ENCODE measurements around the gene GPR157. TPM values are rescaled to one million over a fixed set of nuclear protein-coding genes. Genes with fewer than 3 reads are reported as not detected.

GPR157 gene, protein sequence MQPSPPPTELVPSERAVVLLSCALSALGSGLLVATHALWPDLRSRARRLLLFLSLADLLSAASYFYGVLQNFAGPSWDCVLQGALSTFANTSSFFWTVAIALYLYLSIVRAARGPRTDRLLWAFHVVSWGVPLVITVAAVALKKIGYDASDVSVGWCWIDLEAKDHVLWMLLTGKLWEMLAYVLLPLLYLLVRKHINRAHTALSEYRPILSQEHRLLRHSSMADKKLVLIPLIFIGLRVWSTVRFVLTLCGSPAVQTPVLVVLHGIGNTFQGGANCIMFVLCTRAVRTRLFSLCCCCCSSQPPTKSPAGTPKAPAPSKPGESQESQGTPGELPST
- total RNA-seq = 44.0 and 69.6 TPM in 2 replicates

DNA sequence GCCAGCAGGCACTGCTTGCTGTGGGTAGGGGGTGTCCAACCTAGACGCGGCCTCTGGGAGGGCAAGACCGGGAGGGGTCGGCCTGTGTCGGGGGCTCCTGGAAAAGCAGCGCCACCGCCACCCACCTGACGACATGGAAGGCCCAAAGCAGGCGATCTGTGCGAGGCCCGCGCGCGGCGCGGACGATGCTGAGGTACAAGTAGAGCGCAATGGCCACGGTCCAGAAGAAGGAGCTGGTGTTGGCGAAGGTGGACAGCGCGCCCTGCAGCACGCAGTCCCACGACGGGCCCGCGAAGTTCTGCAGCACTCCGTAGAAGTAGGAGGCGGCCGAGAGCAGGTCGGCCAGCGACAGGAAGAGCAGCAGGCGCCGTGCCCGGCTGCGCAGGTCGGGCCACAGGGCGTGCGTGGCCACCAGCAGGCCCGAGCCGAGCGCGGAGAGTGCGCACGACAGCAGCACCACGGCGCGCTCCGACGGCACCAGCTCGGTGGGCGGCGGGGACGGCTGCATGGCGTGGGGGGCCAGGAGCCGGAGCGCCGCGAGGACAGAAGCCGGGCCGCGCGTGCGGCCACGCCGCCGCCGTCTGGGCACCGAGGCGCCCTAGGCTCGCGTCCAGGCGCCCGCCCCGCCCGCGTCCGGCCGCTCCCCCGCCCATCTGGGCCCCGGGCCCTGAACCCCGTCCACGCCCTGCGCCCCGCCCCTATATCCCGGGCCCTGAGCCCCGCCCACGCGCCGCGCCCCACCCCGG, at the start of gene GPR157:
Gene GPR157, minus strand, starts transcription at position 583 of the 746 bp plus-strand sequence. Its CDS starts 75 bp downstream, at position 508.
- TF ChIP-seq, protein P1, sequence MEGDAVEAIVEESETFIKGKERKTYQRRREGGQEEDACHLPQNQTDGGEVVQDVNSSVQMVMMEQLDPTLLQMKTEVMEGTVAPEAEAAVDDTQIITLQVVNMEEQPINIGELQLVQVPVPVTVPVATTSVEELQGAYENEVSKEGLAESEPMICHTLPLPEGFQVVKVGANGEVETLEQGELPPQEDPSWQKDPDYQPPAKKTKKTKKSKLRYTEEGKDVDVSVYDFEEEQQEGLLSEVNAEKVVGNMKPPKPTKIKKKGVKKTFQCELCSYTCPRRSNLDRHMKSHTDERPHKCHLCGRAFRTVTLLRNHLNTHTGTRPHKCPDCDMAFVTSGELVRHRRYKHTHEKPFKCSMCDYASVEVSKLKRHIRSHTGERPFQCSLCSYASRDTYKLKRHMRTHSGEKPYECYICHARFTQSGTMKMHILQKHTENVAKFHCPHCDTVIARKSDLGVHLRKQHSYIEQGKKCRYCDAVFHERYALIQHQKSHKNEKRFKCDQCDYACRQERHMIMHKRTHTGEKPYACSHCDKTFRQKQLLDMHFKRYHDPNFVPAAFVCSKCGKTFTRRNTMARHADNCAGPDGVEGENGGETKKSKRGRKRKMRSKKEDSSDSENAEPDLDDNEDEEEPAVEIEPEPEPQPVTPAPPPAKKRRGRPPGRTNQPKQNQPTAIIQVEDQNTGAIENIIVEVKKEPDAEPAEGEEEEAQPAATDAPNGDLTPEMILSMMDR (IDR thresholded peaks at IDR 0.05; ENCODE audit: insufficient read depth, low read length, severe bottlenecking) = peak; percentile 13
- FAIRE-seq = no peak
- DNase-seq (ENCODE audit: low read depth) = no peak

DNA sequence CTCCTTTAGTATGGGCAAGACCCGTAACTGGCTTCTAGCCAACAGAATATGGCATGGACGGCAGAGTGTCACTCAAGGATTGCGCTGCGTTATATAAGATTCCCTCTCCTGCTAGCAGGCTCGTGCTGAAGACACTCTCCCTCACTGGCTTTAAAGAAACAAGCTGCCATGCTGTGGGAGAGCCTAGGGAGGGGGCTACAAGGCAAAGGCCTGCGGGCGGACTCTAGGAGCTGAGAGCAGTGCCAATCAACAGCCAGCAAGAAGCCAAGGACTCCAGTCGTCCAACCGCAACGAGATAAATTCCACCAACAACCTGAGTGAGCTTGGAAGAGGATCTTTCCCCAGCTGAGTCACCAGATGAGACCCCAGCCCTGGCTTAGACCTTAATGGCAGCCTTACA, 45.9 kb upstream of the GPR157 start:
- H3K27me3 ChIP-seq (ENCODE audit: control insufficient read depth, insufficient read depth, low read length) = no peaks in the 10 kb centered on the region
- TF ChIP-seq, protein P1 (IDR thresholded peaks at IDR 0.05; ENCODE audit: insufficient read depth, low read length, severe bottlenecking) = no peak
- FAIRE-seq = no peak
- H3K4me3 ChIP-seq (ENCODE audit: low read depth, low read length) = no peak overlapping the region
- DNase-seq (ENCODE audit: low read depth) = no peak
- H3K36me3 ChIP-seq (ENCODE audit: control insufficient read depth, insufficient read depth, low read length) = peaks cover 10% of the 10 kb centered on the region

More for the DNA sequence above, at the start of gene GPR157:
- no peaks in the 10 kb centered on the region for H3K36me3 ChIP-seq (ENCODE audit: control insufficient read depth, insufficient read depth, low read length)
- no peaks in the 10 kb centered on the region for H3K27me3 ChIP-seq (ENCODE audit: control insufficient read depth, insufficient read depth, low read length)
- peak within 1 kb of the TSS; percentile 85 for H3K4me3 ChIP-seq (ENCODE audit: low read depth, low read length)

DNA sequence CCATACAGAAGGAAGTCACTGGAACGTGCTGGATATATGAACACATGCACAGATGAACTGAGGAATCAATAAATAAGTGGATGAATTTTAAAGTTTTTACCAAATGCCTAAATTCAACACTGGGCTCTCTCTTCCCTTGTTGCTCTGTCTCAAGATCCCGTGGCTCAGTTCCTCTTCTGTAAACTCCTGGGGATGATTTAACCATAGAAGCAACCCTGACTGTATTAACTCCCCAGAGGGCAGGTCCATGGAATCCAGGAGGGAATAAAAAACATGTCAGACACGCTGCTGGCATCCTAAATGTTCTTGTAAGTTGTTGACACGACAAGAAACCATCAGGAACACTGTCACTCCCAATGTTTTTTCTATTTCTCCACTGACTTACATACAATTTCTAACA, 45.3 kb upstream of the GPR157 start:
- FAIRE-seq (peak; percentile 13), DNase-seq (ENCODE audit: low read depth) (no peak)
- TF ChIP-seq, protein P1 (IDR thresholded peaks at IDR 0.05; ENCODE audit: insufficient read depth, low read length, severe bottlenecking) = no peak
- peaks cover 9% of the 10 kb centered on the region for H3K36me3 ChIP-seq (ENCODE audit: control insufficient read depth, insufficient read depth, low read length)
- H3K4me3 ChIP-seq (ENCODE audit: low read depth, low read length) = no peak overlapping the region
- H3K27me3 ChIP-seq (ENCODE audit: control insufficient read depth, insufficient read depth, low read length) = no peaks in the 10 kb centered on the region

DNA sequence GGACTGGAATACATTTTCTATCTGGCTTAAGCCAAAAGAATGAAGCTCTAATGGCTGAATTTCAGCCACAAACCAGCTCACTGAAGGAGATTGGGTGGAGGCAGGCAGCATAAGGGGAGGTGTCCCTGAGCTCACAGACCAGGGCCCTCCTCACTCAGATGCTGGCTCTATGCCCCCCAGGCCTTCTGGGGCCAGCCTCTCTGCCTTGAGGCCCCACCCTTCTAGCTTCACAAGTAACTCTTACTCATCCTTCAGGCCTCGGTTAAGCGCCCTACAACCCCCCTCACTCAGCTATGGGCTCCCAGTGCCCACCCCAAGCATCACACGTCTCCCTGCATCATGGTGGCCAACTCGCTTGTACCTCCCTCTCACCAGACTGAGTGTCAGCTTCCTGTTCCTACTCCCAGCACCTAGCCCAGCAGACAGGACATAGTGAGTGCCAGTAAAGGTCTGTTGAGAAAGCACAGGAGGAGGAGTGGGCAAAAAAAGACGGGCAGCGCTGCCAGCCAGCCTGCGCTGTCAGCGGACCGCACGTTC, 40.8 kb upstream of the GPR157 start:
- TF ChIP-seq, protein P1 (IDR thresholded peaks at IDR 0.05; ENCODE audit: insufficient read depth, low read length, severe bottlenecking) = no peak
- Histone ChIP-seq H3K36me3 (ENCODE audit: control insufficient read depth, insufficient read depth, low read length) (peaks cover 2% of the 10 kb centered on the region), H3K27me3 (ENCODE audit: control insufficient read depth, insufficient read depth, low read length) (no peaks in the 10 kb centered on the region), H3K4me3 (ENCODE audit: low read depth, low read length) (no peak overlapping the region)
- DNase-seq (ENCODE audit: low read depth) (no peak), FAIRE-seq (no peak)

DNA sequence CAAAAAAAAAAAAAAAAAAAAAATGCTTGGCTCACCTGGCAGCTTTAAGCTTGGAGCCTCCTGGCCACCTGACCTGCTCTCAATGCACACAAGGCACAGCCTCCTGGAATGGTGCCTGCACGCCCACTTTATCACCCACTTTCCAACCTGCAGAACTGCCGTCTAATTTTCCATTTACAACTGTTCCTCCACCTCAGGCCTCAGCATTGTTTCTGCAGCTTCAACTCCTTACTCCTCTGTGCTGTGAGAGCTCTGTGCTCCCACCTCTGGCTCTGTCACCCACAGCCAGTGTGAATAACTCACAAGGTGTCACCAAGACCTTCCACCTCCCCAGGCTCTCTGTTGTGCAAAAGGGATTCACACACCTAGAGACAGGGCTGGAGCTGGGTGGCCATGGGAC, 38.7 kb upstream of the GPR157 start:
- TF ChIP-seq, protein P1 (IDR thresholded peaks at IDR 0.05; ENCODE audit: insufficient read depth, low read length, severe bottlenecking) = no peak
- DNase-seq (ENCODE audit: low read depth) (no peak), FAIRE-seq (no peak)
- Histone ChIP-seq H3K27me3 (ENCODE audit: control insufficient read depth, insufficient read depth, low read length) (no peaks in the 10 kb centered on the region), H3K36me3 (ENCODE audit: control insufficient read depth, insufficient read depth, low read length) (peaks cover 2% of the 10 kb centered on the region), H3K4me3 (ENCODE audit: low read depth, low read length) (no peak overlapping the region)
